ENCODE results near the gene GRIN3A.
"Not testable (repeated sequence)": the region's sequence is repeated elsewhere in the genome, so short reads cannot be mapped to it uniquely, and the experiment has no call there.

The GRIN3A gene

DNA sequence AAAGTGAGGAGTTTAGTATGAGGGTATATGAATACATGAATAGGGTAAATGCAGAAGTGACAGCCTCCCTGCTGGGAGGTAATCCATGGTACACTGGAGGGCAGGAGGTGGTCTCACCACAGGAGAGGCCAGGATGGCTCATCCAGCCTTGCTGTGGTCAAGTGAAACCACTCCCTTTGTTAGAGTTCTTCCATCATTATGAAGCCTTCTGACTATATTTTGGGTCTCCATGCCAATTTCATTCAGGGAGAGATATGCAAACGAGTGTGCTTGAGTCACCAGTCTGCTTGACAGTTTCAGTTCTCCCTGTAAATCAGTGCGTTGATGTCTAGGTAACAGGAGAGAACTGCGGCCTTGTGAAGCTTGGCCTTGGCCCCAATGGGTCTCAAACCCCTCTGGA, 160.1 kb downstream of the GRIN3A start:
- no peak for DNase-seq (ENCODE audit: low read depth in 3 of 3)

- no peak for DNase-seq (ENCODE audit: low read depth in 3 of 3)
Observed at GRCh38 chr9:101574731-101575333, 163.6 kb downstream of the GRIN3A start.

DNA sequence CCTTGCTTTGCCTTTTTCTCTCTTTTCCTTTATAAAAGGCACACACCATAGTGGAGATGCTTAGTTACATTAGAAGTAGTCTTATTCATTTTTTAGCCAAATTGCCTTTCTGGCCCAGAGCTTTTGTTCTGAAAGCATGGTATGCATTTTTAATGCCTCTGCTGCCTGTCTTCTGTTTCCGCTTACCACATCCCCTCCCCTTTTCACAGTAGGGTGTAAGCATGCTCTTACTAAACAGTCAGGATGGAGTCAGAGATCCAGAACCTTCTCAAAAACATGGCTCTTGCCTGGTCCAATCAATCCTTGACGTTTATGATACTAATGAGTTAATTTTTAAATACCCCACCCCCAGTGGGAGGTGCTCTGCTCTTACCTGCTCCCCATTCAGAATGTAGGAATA, 166.1 kb downstream of the GRIN3A start:
- no peak for DNase-seq (ENCODE audit: low read depth in 3 of 3)

DNA sequence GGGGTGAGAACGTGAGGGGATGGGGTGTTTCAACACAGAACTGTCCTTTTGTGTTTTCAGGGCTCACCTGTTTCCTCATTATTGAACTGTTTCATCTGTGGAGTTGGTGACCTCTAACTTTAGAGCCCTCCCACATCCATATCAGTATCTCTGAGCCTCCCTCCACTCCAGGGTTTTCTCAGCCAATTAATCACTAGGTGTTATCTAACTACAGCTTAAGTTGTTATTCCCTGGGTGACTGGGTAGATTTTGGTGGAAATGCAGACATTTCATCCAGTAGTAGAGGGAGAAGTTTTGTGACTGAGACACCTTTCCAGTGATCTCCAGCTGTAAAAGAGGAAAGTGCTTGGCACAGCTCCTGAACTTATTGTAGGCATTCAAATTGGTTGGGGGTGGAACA, 167.3 kb downstream of the GRIN3A start:
- no peak for DNase-seq (ENCODE audit: low read depth in 3 of 3)

DNA sequence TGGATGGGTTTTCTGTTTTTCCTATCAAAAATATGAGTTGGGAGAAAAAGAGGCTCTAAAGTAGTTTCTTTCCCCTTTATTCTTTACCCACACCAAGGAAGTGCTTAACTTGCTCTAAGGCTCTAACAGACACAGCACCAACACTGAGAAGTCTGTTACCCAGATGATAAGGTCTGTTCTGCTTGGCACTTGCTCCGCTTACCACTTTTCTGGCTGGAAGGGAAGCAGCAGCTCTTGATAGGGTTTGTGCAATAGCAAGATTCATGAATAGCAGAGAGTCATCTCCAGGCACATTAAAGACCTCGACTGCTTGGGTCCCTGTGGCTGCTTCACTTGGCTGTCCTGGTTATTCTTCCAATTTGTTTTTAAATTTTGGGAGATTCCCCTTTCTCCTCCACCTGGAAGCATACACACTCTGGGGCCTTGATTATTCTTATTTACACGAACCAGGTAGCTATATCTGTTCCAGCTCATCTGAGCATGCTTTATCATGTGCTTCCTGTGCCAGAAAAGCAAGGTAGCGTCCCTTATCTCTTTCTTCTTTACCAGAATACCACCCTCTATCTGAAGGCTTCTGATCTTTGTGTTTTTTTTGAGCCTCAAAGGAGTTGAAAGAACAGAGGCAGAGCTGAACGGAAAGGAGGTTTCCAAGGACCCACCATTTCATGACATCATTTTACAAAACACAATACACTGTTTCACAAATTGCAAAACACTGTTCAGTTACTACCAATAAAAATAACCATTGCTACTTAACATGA, 168.5 kb downstream of the GRIN3A start:
- DNase-seq (ENCODE audit: low read depth in 3 of 3) = no peak

DNA sequence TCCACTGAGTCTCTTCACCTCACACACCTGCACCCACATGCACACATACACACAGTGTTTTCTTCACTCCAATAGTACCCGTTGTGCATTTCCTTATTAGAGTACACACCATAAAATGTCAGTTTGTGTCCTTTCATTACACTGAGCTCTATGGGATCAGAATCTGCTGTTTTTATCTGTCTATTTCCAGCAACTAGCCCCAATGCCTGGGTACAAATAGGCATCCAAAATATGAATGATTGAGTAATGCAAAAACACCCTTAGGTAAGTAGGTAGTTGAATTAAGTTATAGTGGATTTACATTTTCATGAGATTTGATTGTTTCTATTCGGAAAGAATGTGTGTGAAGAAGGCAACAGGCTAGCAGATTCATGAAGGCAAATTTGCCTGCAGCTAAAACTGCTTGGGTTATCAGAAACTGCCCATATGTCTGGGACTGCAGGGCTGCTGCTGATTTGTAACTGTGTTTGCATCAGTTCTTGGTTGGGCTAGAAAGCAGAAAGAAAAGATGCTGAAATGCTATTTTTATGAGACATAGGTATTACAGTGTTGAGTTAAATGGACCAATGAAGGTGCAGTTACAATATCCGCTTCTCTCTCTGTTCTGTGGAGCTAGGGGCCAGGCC, 170.6 kb downstream of the GRIN3A start:
- DNase-seq (ENCODE audit: low read depth in 3 of 3) = no peak

DNA sequence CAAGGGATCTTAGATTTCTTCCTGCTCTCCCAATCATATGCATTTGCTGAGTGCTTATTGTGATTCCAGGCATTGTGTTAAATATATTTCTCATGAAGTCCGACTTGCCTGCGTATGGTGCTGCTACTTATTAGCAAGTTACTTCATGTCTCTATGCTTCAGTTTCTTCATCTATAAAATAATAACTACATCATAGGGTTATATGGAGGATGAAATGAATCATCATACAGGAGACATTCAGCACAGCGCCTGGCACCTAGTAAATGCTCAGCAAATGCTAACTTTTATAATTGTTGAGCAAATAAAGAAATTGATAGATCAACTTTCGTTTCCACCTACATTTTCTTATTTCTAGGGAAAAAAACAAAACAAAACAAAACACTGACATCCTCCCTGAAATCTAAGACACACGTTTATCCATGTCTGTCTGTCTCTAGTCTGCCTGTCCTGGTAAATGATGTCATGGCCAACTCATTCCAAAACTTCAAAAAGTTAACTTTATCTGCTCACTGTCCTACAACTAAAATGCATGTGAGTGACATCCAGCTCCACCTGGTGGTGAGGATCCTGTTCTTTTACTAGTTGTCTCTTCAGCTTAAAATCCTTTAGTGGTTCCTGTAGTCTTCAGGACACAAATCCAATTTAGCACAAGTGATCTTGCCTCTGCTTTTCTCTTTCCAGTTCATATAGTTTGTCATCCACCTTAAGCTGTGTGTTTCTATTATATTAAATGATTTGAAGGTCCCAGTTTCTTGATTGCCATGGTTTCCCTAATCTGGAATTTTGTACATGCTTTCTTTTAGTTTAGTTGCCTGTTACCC, 171.3 kb downstream of the GRIN3A start:
- DNase-seq (ENCODE audit: low read depth in 3 of 3) = no peak

GRCh38 chr9:101564252-101564651, 174.2 kb downstream of the GRIN3A start:
- no peak for DNase-seq (ENCODE audit: low read depth in 3 of 3)

DNA sequence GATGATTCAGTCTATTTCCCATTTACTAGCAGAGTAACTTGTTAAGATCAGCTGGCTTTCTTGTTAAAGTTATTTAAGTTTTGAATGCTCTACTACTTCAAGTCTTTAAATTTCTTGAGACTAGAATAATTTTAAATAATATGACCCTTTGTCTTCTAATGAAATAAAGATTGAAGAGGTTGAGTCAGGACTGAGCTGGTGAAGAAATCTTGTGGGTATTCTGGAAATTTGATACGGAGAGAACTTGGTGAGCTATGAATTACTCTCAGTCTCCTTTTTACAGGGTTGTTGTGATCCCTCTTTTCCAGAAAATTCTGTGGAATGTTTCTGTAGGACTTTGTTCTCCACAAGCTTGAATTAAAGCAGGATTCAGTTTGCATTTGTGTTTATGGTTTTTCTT, 175.5 kb downstream of the GRIN3A start:
- no peak for DNase-seq (ENCODE audit: low read depth in 3 of 3)

- no peak for DNase-seq (ENCODE audit: low read depth in 3 of 3)
Observed at GRCh38 chr9:101561740-101562139, 176.7 kb downstream of the GRIN3A start.

GRCh38 chr9:101549472-101550098, 188.9 kb downstream of the GRIN3A start:
- not testable (repeated sequence) for DNase-seq (ENCODE audit: low read depth in 3 of 3)

DNA sequence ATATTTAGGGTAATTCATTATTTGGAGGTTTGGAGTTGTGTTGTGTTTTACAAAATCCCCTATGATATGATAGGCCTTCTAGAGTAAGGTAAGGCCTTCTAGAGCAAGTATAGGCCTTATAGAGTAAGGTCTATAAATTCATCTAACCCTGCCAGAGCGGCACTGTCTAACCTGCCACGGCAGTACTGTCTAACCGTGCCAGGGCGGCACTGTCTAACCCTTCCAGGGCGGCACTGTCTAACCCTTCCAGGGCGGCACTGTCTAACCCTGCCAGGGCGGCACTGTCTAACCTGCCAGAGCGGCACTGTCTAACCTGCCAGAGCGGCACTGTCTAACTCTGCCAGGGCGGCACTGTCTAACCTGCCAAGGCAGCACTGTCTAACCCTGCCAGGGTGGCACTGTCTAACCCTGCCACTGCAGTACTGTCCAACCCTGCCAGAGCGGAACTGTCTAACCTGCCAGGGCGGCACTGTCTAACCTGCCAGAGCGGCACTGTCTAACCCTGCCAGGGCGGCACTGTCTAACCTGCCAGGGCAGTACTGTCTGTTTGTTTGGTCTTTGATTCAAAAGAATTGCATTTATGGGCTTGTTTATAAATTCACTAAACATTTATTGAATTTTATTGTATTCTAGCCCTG, 195.2 kb downstream of the GRIN3A start:
- DNase-seq (ENCODE audit: low read depth in 3 of 3) = no peak

- no peak for DNase-seq (ENCODE audit: low read depth in 3 of 3)
Observed at GRCh38 chr9:101540069-101540468, 198.4 kb downstream of the GRIN3A start.

DNA sequence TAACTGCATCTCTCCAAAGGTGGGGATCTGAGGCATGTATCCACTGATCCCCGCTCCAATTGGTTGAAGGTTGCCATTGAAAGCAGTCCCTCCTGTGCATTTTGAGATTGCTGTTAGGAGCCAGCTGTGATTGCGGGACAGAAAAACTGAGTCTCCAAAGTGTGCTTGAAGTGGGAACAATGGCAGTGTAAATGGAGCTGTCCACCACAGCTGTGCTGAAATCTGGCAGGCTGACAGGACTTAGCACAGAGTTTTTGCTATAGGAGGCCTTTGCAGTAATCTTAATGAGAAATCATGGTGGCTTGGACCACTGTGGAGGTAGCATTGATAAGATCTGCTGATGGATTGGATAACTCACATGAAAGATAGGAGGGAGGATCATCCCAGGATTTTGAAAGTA, 201.5 kb downstream of the GRIN3A start:
- no peak for DNase-seq (ENCODE audit: low read depth in 3 of 3)

- DNase-seq (ENCODE audit: low read depth in 3 of 3) = no peak
Observed at GRCh38 chr9:101536351-101536750, 202.1 kb downstream of the GRIN3A start.

DNA sequence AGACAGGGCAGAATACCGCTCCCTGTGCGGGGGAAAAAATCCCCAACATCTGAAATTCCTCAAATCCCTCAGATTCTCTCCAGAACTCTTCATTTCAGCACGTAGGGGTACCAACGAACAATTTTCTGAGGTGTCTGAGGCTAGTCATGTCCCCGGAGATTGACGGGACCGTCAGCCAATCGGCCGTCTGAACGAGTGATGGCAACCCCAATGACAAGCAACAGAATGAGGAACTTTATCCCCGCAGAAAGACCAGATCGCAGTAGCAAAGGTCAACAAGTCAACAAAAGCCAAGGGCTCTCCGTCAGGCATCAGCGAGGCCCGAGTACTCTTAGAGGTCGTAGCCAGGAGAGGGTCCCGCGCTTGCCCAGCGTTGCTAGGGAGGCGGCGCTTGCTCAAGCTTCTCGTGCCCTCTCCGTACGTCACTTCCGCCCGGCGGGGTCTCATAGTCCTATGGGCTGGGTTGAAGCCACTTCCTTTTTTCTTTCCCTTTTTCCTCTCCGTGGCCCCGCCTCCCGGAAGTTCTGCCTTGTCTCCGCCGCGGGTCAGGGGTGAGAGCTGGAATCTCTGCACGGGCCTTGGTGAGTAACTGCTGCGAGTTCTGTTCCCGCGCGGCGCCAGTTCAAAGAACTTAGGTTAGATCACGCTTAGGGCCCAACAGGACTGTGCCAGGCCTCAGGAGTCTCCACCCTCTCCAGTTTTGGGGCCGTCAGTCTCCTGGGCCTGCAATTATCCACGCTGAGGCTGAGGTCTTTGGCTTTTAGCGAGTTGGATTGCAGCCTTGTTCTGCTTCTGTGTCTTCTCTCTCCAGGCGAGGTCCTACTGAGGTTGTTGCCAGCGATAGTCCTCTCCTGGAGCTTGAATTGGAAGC, 204.9 kb downstream of the GRIN3A start, which contains the start of gene RNF20:
RNF20 (plus strand) TSS at position 520 of the 871 bp plus-strand sequence. CDS start 1,571 bp downstream, outside the sequence.
- peak; percentile 99 for DNase-seq (ENCODE audit: low read depth in 3 of 3)

GRCh38 chr9:101530076-101530711, 208.3 kb downstream of the GRIN3A start:
- peak; percentile 15 to 52 (median 43) for DNase-seq (ENCODE audit: low read depth in 3 of 3)

DNA sequence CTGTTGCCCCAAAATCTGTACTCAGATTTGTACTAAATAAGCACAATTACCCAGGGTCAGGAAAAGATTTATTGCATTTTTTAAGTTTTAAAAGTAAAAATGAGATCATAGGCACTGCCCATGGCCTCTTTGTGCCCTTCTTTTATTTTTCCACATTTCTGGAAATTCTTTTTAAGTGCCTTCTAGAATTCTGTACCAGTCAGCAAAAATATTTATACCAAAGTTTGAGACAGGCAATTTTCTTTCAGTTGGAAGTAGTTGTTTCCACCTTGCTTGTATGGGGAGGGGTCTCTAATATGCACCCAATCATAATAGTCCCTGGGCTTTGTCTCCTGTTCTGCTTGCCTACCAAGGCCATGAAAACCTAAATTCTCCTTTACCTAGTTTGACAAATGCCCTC, 210.4 kb downstream of the GRIN3A start:
- no peak for DNase-seq (ENCODE audit: low read depth in 3 of 3)

- no peak for DNase-seq (ENCODE audit: low read depth in 3 of 3)
Observed at GRCh38 chr9:101527066-101527465, 211.4 kb downstream of the GRIN3A start.

- DNase-seq (ENCODE audit: low read depth in 3 of 3) = no peak
Observed at GRCh38 chr9:101524371-101524770, 214.1 kb downstream of the GRIN3A start.

Measured in stimulated activated CD4-positive, alpha-beta T cell treated with anti-CD3 and anti-CD28 coated beads, TNF-alpha, amount 100 ng/mL, for 4 hours (primary cell).